Right lobe of liver (tissue), 4 donors: ENCODE results near the gene SLC15A1.

Experiments used
- POLR2A ChIP-seq: fragments of 450-650 bp; IDR thresholded peaks from one replicate; pipeline ENCODE4 v1.6.1; 2017; ENCODE audit warnings: antibody characterized with exemption, mild to moderate bottlenecking
- TF ChIP-seq, protein P1 (sequence below), 4 donors: fragments of 200-600 bp in 3 of 4; fragments of 450-650 bp in 1 of 4; IDR thresholded peaks; one replicate each; pipeline versions ENCODE4 v1.5.1 to v1.8.0; 2016 to 2022; ENCODE audit warnings: antibody characterized with exemption in 4 of 4, mild to moderate bottlenecking in 2 of 4
- donor health status: DM: no; HTN: no; CAD: no.
- donor health status: DM: no; HTN: no; CAD: no.
- donor health status: DM: no; HTN: yes; CAD: no.

DNA sequence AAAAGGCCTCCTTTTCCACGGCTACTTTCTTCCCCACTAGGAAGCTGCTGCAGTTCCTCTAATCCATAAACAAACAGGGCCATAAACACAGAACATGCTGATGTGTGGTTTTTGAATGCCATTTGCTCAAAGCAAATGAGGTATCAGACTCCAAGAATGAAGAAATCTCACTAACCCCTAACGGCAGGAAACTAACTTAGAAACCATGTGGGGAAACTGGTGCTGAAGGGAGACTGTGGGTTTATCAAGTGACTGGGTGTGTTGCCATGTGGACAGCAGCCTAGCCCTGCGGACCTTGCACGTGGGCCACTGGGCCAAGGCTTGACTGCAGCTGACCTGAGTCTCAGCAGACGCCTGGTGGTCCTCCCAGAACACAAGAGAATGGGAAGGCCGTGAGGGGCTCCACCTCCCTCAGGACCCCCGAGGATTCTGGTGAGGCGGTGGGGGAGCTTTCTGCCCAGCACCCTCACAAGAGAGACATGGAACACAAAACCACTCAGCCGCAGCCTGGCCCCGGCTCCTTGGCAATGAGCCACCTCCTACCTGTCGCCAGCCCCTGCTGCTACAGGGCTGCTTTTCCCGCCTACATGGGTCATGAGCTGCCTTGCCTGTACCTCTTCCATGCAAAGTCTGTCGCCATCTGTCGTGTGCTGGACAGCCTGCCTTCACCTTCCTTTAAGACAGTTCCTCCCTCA lies 10.6 kb downstream of the SLC15A1 start:
- TF ChIP-seq, protein P1, sequence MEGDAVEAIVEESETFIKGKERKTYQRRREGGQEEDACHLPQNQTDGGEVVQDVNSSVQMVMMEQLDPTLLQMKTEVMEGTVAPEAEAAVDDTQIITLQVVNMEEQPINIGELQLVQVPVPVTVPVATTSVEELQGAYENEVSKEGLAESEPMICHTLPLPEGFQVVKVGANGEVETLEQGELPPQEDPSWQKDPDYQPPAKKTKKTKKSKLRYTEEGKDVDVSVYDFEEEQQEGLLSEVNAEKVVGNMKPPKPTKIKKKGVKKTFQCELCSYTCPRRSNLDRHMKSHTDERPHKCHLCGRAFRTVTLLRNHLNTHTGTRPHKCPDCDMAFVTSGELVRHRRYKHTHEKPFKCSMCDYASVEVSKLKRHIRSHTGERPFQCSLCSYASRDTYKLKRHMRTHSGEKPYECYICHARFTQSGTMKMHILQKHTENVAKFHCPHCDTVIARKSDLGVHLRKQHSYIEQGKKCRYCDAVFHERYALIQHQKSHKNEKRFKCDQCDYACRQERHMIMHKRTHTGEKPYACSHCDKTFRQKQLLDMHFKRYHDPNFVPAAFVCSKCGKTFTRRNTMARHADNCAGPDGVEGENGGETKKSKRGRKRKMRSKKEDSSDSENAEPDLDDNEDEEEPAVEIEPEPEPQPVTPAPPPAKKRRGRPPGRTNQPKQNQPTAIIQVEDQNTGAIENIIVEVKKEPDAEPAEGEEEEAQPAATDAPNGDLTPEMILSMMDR (IDR thresholded peaks at IDR 0.05): no peak
- TF ChIP-seq POLR2A: no peak
